RWPE2 (cell line): ENCODE data around the gene CROCC2.

Experiments used
- ATAC-seq: fragments of 200-7000 bp; cut with Tn5 transposase; 3 replicates; pipeline ENCODE4 v1.9.1; 2021; ENCODE audit warnings: low read depth
- DNase-seq: peaks from one replicate; pipeline ENCODE4 v3.0.0-alpha.2; 2020; ENCODE audit warnings: low spot score
- H3K27ac ChIP-seq: fragments of 450-650 bp; 2 replicates; pipeline ENCODE4 v1.5.1; 2017; ENCODE audit warnings: mild to moderate bottlenecking; ENCODE audit not compliant: poor library complexity, severe bottlenecking
- H3K27me3 ChIP-seq: fragments of 250-450 bp; sonication (Bioruptor Pico); 2 replicates; pipeline ENCODE4 v1.5.1; 2021; ENCODE audit warnings: mild to moderate bottlenecking, moderate library complexity; ENCODE audit not compliant: insufficient read depth, poor library complexity, severe bottlenecking
- H3K36me3 ChIP-seq: fragments of 250-450 bp; sonication (Bioruptor Pico); 2 replicates; pipeline ENCODE4 v1.5.1; 2020; ENCODE audit warnings: low read depth, mild to moderate bottlenecking, moderate library complexity
- H3K4me1 ChIP-seq: fragments of 250-450 bp; sonication (Bioruptor Pico); 2 replicates; pipeline ENCODE4 v1.5.1; 2021; ENCODE audit warnings: mild to moderate bottlenecking, moderate library complexity; ENCODE audit not compliant: insufficient read depth, poor library complexity, severe bottlenecking
- H3K4me3 ChIP-seq: fragments of 250-450 bp; sonication (Bioruptor Pico); 2 replicates; pipeline ENCODE4 v1.5.1; 2021; ENCODE audit warnings: mild to moderate bottlenecking, moderate library complexity; ENCODE audit not compliant: severe bottlenecking
- H3K9me3 ChIP-seq: fragments of 250-450 bp; sonication (Bioruptor Pico); 2 replicates; pipeline ENCODE4 v1.5.1; 2021; ENCODE audit warnings: mild to moderate bottlenecking, moderate library complexity; ENCODE audit not compliant: severe bottlenecking
- TF ChIP-seq, protein P1 (sequence below): fragments of 450-650 bp; IDR thresholded peaks from one replicate; pipeline ENCODE4 v1.5.1; 2017; ENCODE audit warnings: mild to moderate bottlenecking, moderate library complexity; ENCODE audit not compliant: poor library complexity, severe bottlenecking

CROCC2 gene

GRCh38 chr2:240981280-240981679 lies 75.1 kb downstream of the CROCC2 start:
- DNase-seq (no peak), ATAC-seq (no peak)
- Histone ChIP-seq H3K36me3 (no peaks in the 10 kb centered on the region), H3K27ac (no peak overlapping the region), H3K4me1 (no peaks in the 10 kb centered on the region), H3K27me3 (peaks cover 6% of the 10 kb centered on the region), H3K4me3 (no peak overlapping the region), H3K9me3 (no peaks in the 10 kb centered on the region)
- TF ChIP-seq, protein P1, sequence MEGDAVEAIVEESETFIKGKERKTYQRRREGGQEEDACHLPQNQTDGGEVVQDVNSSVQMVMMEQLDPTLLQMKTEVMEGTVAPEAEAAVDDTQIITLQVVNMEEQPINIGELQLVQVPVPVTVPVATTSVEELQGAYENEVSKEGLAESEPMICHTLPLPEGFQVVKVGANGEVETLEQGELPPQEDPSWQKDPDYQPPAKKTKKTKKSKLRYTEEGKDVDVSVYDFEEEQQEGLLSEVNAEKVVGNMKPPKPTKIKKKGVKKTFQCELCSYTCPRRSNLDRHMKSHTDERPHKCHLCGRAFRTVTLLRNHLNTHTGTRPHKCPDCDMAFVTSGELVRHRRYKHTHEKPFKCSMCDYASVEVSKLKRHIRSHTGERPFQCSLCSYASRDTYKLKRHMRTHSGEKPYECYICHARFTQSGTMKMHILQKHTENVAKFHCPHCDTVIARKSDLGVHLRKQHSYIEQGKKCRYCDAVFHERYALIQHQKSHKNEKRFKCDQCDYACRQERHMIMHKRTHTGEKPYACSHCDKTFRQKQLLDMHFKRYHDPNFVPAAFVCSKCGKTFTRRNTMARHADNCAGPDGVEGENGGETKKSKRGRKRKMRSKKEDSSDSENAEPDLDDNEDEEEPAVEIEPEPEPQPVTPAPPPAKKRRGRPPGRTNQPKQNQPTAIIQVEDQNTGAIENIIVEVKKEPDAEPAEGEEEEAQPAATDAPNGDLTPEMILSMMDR = no peak

- no peaks in the 10 kb centered on the region for H3K36me3 ChIP-seq
- H3K9me3 ChIP-seq = no peaks in the 10 kb centered on the region
- ATAC-seq (no peak), DNase-seq (peak; percentile 50)
- H3K27ac ChIP-seq = no peak overlapping the region
- peaks cover 6% of the 10 kb centered on the region for H3K27me3 ChIP-seq
- H3K4me1 ChIP-seq = no peaks in the 10 kb centered on the region
- TF ChIP-seq, protein P1 = no peak
- no peak overlapping the region for H3K4me3 ChIP-seq
These were observed 76.0 kb downstream of the CROCC2 start for GRCh38 chr2:240981871-240982800.

DNA sequence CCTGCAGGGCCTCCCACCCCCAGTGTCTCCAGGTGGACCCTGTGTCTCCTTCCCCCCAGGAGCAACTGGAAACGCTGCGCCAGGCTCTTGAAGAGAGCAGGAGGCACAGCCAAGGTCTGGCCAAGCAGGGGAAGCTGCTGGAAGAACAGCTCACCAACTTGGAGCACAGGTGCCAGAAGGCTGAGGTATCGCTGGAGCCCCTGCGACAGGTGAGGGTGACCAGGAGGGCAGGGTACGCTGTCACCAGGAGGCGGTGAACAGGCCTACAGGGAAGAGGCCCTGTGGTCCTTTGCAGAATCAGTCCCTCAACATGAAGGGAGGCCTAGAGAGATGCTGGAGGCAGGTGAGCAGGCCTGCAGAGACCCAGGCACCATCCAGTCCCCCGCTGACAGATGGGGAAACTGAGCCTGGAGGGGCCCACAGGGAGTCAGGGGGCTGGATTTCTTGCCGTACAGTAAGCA lies 76.7 kb downstream of the CROCC2 start:
- no peaks in the 10 kb centered on the region for H3K36me3 ChIP-seq
- TF ChIP-seq, protein P1 = no peak
- no peak overlapping the region for H3K4me3 ChIP-seq
- no peak overlapping the region for H3K27ac ChIP-seq
- no peaks in the 10 kb centered on the region for H3K9me3 ChIP-seq
- no peaks in the 10 kb centered on the region for H3K4me1 ChIP-seq
- ATAC-seq = no peak
- DNase-seq = peak; percentile 44
- peaks cover 6% of the 10 kb centered on the region for H3K27me3 ChIP-seq

- ATAC-seq (peak; percentile 78), DNase-seq (peak; percentile 44)
- Histone ChIP-seq H3K4me3 (no peak overlapping the region), H3K4me1 (no peaks in the 10 kb centered on the region), H3K9me3 (no peaks in the 10 kb centered on the region), H3K27me3 (peaks cover 6% of the 10 kb centered on the region), H3K27ac (no peak overlapping the region), H3K36me3 (no peaks in the 10 kb centered on the region)
- TF ChIP-seq, protein P1 = peak; percentile 43
These were observed 77.3 kb downstream of the CROCC2 start for GRCh38 chr2:240983361-240983995.
